K562 treated with DMSO at 1 percent for 12 hours (cell line): ENCODE data around the gene GRP. TPM values are rescaled to one million over a fixed set of nuclear protein-coding genes. Genes with fewer than 3 reads are reported as not detected.

Source experiments
- total RNA-seq: library from RNA; unstranded; fragments of 300-600 nt; gene quantifications from 2 replicates; pipeline ENCODE4 v1.2.3, GENCODE V29; 2022; ENCODE audit not compliant: insufficient read depth

GRP gene
- not detected in 2 replicates for total RNA-seq

DNA sequence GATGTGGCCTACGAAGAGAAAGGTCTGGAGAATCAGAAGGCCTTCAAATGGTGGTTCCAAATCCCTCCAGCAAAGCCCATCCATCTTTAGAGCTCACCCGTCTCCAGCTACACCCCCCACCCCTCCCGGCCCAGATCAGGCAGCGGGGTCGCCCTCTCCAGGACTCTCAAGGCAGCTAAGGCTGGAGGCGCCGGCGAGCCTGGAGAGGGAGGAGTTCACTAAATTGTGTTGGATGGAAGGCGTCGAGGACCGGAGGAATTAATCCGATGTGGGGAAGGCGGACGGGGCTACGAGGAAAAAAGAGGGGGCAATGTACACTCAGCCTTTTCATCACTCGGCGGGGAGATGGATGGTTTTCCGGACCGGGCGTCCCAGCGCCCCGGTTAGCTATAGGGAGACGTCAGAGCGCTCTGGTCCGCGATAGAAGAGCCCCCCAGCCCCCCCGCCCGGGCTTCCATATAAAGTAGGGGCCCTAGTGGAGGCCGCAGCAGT is at the start of gene GRP:
GRP (plus strand) TSS at position 487 of the 492 bp plus-strand sequence. CDS start 108 bp downstream, outside the sequence.

DNA sequence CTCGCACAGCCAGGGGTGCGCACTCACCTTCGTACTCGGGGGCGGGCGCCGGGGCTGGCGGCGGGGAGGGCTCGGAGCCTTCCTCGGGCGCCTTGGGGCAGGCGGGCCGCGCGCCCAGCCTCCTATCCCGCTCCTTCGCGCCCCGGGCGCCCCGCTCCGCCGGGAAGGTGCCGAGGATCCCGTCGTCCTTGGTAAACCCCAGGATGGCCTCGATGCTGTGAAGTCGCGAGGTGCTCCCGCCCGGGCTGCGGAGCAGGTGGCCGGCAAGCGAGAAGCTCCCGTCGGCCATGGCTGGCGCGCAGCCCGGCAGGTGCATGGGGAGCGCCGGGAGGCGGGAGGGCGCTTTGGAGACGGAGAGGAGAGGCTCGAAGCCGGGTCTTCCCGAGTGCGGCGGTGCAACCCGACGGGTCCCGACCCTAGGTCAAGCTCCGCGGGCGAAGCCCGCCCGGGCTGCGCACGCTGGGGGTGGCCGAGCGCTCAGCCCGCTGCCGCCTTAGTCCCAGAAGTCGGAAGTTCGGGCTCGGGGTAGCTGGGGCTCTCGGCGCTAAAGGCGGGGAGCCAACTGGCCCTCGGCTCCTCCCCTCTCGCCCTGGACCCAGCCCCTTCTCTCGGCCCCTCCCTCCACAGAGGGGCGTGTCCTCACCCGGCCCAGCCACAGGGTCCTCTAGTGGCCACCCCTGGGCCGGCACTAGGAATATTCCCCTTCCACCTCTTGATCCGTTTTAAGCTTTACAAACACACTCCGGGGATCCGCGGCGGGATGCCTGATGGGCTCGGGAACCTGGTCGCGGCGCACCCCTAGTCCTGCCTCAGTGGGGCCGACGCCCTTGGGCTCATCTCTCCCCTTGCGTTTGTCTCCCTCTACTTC is 53.2 kb downstream of the GRP start, which contains the start of gene RAX:
RAX (minus strand) TSS at position 564 of the 868 bp plus-strand sequence; CDS start at position 316, 248 bp downstream.

Other genes starting within 250 kb of the GRP start
- 18.9 and 24.5 TPM in 2 replicates for gene SEC11C, start 80.3 kb upstream of the GRP start, total RNA-seq
- gene RAX, start 53.3 kb downstream of the GRP start, total RNA-seq, result 0.27 TPM in 1 of 2 replicates, not detected in the other
- gene CPLX4, start 98.5 kb downstream of the GRP start, total RNA-seq, result not detected in 2 replicates
- 11.3 and 40.9 TPM in 2 replicates for gene LMAN1, start 139.1 kb downstream of the GRP start, total RNA-seq